ENCODE data around the gene CDK11B. TPM values are rescaled to one million over a fixed set of nuclear protein-coding genes. Genes with fewer than 3 reads are reported as not detected.

Gene CDK11B
- total RNA-seq, 2 donors from 2014 or later, result 17.7 to 19.1 TPM

DNA sequence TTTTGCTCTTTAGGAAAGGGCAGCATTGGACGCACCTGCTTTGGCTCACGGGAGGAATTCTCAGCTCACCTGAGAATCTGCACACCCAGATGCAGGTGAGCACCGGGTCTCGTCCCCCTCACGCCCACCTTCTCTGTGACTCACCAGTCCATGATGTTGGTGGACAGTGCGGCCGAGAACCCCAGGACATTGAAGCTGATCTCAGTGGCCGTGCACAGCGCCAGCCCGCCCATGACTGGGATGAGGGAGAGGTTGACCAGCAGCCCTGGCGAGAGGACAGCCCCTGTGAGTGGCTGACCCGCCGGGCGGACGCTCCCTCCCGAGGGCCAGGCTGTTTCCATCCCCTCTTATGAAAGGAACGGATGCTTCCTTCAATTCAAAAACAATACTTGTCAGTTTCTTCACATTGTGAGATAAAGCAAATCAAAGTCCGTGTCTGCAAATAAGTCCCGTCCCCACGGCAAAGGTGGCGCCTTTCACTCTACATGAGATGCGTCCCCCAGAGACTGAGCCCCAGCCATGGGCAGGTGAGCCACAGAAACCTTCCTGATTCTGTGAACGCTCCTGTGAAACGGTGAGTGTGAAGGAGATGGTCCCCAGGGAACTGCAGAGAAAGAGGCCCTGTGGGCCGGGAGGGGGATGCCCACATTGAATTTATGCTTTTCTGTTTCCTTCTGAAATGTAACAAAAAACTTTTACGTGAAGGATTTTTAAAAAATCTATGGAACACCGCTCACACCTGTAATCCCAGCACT is 12.7 kb upstream of the CDK11B start:
- H3K9me3 ChIP-seq, result no peaks in the 10 kb centered on the region
- TF ChIP-seq, protein P1, sequence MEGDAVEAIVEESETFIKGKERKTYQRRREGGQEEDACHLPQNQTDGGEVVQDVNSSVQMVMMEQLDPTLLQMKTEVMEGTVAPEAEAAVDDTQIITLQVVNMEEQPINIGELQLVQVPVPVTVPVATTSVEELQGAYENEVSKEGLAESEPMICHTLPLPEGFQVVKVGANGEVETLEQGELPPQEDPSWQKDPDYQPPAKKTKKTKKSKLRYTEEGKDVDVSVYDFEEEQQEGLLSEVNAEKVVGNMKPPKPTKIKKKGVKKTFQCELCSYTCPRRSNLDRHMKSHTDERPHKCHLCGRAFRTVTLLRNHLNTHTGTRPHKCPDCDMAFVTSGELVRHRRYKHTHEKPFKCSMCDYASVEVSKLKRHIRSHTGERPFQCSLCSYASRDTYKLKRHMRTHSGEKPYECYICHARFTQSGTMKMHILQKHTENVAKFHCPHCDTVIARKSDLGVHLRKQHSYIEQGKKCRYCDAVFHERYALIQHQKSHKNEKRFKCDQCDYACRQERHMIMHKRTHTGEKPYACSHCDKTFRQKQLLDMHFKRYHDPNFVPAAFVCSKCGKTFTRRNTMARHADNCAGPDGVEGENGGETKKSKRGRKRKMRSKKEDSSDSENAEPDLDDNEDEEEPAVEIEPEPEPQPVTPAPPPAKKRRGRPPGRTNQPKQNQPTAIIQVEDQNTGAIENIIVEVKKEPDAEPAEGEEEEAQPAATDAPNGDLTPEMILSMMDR (IDR thresholded peaks at IDR 0.05), result no peak
- peaks cover 37% of the 10 kb centered on the region for H3K36me3 ChIP-seq
- no peaks in the 10 kb centered on the region for H3K4me1 ChIP-seq (ENCODE audit: control insufficient read depth in 1 of 2, low read depth in 2 of 2)
- H3K27me3 ChIP-seq (replicated peaks; ENCODE audit: insufficient read depth), result no peaks in the 10 kb centered on the region
- H3K4me3 ChIP-seq, result no peak overlapping the region
- no peak for ATAC-seq (ENCODE audit: insufficient number of reproducible peaks, low FRiP score, low read depth)
- H3K27ac ChIP-seq, result no peak overlapping the region
- DNase-seq (ENCODE audit: low spot score), result no peak

DNA sequence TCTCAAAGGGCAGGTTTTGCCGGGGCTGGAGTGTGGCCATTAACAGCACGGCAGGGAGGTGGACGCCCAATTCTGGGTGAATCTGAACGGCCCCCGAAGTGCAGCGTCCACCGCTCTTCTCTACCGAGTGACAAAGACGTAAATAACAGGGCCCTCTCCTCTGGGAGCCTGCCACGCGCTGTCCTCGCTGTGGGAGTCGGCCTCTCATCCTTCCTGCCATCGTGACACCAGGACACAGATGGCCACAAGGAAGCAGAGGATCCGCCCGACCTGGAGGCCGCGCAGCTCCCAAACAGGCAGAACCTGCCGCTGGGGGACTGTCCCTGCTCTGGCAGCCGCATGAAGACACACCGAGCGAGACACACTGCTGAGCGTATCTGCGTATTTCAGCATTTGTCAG is 12.1 kb upstream of the CDK11B start:
- Histone ChIP-seq H3K27ac (no peak overlapping the region), H3K9me3 (no peaks in the 10 kb centered on the region), H3K4me1 (ENCODE audit: control insufficient read depth in 1 of 2, low read depth in 2 of 2) (no peaks in the 10 kb centered on the region), H3K27me3 (replicated peaks; ENCODE audit: insufficient read depth) (no peaks in the 10 kb centered on the region), H3K4me3 (no peak overlapping the region), H3K36me3 (peaks cover 44% of the 10 kb centered on the region)
- ATAC-seq (ENCODE audit: insufficient number of reproducible peaks, low FRiP score, low read depth) (no peak), DNase-seq (ENCODE audit: low spot score) (no peak)
- TF ChIP-seq, protein P1 (IDR thresholded peaks at IDR 0.05), result no peak

DNA sequence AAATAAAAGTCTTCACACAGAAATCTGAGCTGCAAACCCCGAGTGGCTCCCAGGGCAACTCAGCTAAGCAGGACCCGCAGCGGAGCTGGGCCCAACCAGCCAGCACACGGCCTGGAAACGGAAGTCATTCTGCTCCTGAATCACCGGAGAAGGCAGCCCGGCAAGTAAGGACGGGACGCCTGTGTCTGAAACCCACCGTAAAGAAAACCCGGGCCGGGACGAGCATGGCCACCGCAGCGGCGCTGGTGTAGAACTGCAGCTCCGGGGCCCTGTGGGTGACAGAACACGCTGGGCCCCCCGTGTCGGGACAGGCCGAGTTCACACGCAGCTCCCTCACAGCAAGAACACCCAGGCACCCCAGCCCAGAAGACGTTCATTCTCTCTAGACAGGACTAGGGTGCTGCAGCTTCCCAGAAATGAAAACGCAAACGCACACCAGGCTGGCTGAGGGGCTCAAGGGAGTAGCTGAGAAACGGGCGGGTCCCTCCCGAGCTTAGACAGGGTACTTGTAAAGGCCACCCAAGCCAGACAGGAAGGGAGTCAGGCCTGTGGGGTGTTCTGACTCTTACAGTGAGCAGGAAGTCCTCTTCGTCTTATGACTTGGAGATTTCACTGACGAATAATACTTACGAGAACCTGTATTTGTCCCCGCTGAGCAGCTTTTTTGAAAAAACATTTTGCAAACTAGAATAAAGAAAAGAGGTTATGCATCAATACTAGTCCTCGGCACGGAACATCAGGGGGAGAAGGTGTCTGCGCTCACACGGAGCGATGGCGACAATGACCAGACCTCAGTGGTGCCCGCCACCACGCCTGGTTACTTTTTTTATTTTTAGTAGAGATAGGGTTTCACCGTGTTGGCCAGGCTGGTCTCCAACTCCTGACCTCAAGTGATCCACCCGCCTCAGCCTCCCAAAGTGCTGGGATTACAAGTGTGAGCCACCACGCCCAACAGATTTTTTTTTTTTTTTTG is 10.9 kb upstream of the CDK11B start:
- peaks cover 55% of the 10 kb centered on the region for H3K36me3 ChIP-seq
- no peaks in the 10 kb centered on the region for H3K4me1 ChIP-seq (ENCODE audit: control insufficient read depth in 1 of 2, low read depth in 2 of 2)
- H3K9me3 ChIP-seq, result no peaks in the 10 kb centered on the region
- TF ChIP-seq, protein P1 (IDR thresholded peaks at IDR 0.05), result no peak
- H3K27ac ChIP-seq, result no peak overlapping the region
- H3K27me3 ChIP-seq (replicated peaks; ENCODE audit: insufficient read depth), result no peaks in the 10 kb centered on the region
- H3K4me3 ChIP-seq, result no peak overlapping the region
- no peak for DNase-seq (ENCODE audit: low spot score)
- ATAC-seq (ENCODE audit: insufficient number of reproducible peaks, low FRiP score, low read depth), result no peak

DNA sequence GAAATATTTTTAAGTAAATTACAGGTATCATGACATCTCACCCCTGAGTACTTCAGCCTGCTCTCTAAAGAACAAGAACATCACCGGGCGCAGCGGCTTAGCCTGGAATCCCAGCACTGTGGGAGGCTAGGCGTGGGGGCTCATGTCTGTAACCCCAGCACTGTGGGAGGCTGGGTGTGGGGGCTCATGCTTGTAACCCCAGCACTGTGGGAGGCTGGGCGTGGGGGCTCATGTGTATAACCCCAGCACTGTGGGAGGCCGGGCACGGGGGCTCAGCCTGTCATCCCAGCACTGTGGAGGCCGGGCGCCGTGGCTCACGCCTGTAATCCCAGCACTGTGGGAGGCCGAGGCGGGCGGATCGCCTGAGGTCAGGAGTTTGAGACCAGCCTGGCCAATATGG is 7.7 kb upstream of the CDK11B start:
- Histone ChIP-seq H3K9me3 (no peaks in the 10 kb centered on the region), H3K4me3 (no peak overlapping the region), H3K36me3 (peaks cover 41% of the 10 kb centered on the region), H3K4me1 (ENCODE audit: control insufficient read depth in 1 of 2, low read depth in 2 of 2) (no peaks in the 10 kb centered on the region), H3K27me3 (replicated peaks; ENCODE audit: insufficient read depth) (no peaks in the 10 kb centered on the region), H3K27ac (no peak overlapping the region)
- DNase-seq (ENCODE audit: low spot score) (no peak), ATAC-seq (ENCODE audit: insufficient number of reproducible peaks, low FRiP score, low read depth) (no peak)
- TF ChIP-seq, protein P1 (IDR thresholded peaks at IDR 0.05), result no peak

DNA sequence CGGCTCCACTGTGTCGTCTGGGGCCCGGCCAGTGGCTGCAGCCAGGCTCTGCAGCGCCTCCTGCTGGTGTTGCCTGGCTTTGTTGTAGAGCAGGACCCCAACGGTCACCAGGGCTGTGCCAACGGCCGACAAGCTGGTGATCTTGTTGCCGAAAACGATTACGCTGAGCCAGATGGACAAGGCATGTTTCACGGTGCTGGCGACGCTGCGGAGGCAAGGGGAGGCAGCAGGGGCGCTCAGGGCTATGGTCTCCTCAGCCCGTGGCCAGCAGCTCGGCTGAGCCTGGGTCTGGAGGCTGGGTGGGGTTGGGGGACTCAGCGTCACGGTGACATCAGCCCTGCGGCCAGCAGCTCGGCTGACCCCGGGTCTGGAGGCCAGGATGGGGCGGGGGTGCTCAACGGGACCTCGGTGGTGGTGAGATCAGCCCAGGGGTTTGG is 7.0 kb upstream of the CDK11B start:
- DNase-seq (ENCODE audit: low spot score), result no peak
- peaks cover 34% of the 10 kb centered on the region for H3K36me3 ChIP-seq

More for the DNA sequence above, 7.0 kb upstream of the CDK11B start:
- no peak for ATAC-seq (ENCODE audit: insufficient number of reproducible peaks, low FRiP score, low read depth)
- Histone ChIP-seq H3K9me3 (no peaks in the 10 kb centered on the region), H3K27me3 (replicated peaks; ENCODE audit: insufficient read depth) (no peaks in the 10 kb centered on the region), H3K27ac (no peak overlapping the region), H3K4me1 (ENCODE audit: control insufficient read depth in 1 of 2, low read depth in 2 of 2) (no peaks in the 10 kb centered on the region), H3K4me3 (no peak overlapping the region)
- TF ChIP-seq, protein P1 (IDR thresholded peaks at IDR 0.05), result peak; percentile 24

All from thoracic aorta (tissue), 2 donors.